GM19328 (cell line): ENCODE data around the gene CTNNA3.

Experiments used
- ATAC-seq: cut with Tn5 transposase; IDR thresholded peaks from one replicate; pipeline ENCODE4 v1.9.1; 2021; ENCODE audit warnings: mild to moderate bottlenecking, moderate library complexity; ENCODE audit not compliant: unreplicated experiment

The CTNNA3 gene

GRCh38 chr10:67144530-67144929, 551.5 kb downstream of the CTNNA3 start:
- no peak for ATAC-seq

- no peak for ATAC-seq
These were observed 554.7 kb downstream of the CTNNA3 start for GRCh38 chr10:67141300-67141699.

- ATAC-seq, result no peak
These were observed 555.4 kb downstream of the CTNNA3 start for GRCh38 chr10:67140641-67141040.

- no peak for ATAC-seq
These were observed 568.6 kb downstream of the CTNNA3 start for GRCh38 chr10:67127441-67127840.

- no peak for ATAC-seq
These were observed 576.3 kb downstream of the CTNNA3 start for GRCh38 chr10:67119651-67120050.

GRCh38 chr10:67115972-67116371, 580.0 kb downstream of the CTNNA3 start:
- no peak for ATAC-seq

GRCh38 chr10:67114945-67115344, 581.0 kb downstream of the CTNNA3 start:
- no peak for ATAC-seq

GRCh38 chr10:67112765-67113164, 583.2 kb downstream of the CTNNA3 start:
- no peak for ATAC-seq

- ATAC-seq, result no peak
These were observed 585.7 kb downstream of the CTNNA3 start for GRCh38 chr10:67110286-67110685.

GRCh38 chr10:67107670-67108069, 588.3 kb downstream of the CTNNA3 start:
- ATAC-seq, result no peak

GRCh38 chr10:67100951-67101350, 595.0 kb downstream of the CTNNA3 start:
- ATAC-seq, result no peak

GRCh38 chr10:67098461-67098860, 597.5 kb downstream of the CTNNA3 start:
- ATAC-seq, result no peak

- no peak for ATAC-seq
These were observed 600.5 kb downstream of the CTNNA3 start for GRCh38 chr10:67095531-67095930.

GRCh38 chr10:67088036-67088435, 608.0 kb downstream of the CTNNA3 start:
- ATAC-seq, result no peak

GRCh38 chr10:67087135-67087425, 608.9 kb downstream of the CTNNA3 start:
- ATAC-seq, result no peak

- no peak for ATAC-seq
These were observed 609.5 kb downstream of the CTNNA3 start for GRCh38 chr10:67086327-67087134.

GRCh38 chr10:67079126-67079525, 616.9 kb downstream of the CTNNA3 start:
- no peak for ATAC-seq

GRCh38 chr10:67077376-67077775, 618.6 kb downstream of the CTNNA3 start:
- ATAC-seq, result no peak

GRCh38 chr10:67076144-67076543, 619.9 kb downstream of the CTNNA3 start:
- no peak for ATAC-seq

- no peak for ATAC-seq
These were observed 620.5 kb downstream of the CTNNA3 start for GRCh38 chr10:67075491-67075971.

GRCh38 chr10:67072654-67073053, 623.3 kb downstream of the CTNNA3 start:
- ATAC-seq, result no peak

- ATAC-seq, result no peak
These were observed 645.6 kb downstream of the CTNNA3 start for GRCh38 chr10:67050415-67050814.

- no peak for ATAC-seq
These were observed 646.0 kb downstream of the CTNNA3 start for GRCh38 chr10:67049988-67050387.
